HG03025 (cell line): ENCODE data around the gene SYT7.

Source experiments
- ATAC-seq: cut with Tn5 transposase; IDR thresholded peaks from one replicate; pipeline ENCODE4 v1.9.1; 2021; ENCODE audit warnings: mild to moderate bottlenecking, moderate library complexity; ENCODE audit not compliant: unreplicated experiment, low FRiP score

Gene SYT7

GRCh38 chr11:61522881-61523280 is 58.0 kb downstream of the SYT7 start:
- no peak for ATAC-seq

GRCh38 chr11:61518032-61518795 is 62.7 kb downstream of the SYT7 start:
- no peak for ATAC-seq

GRCh38 chr11:61516675-61517572 is 64.0 kb downstream of the SYT7 start:
- ATAC-seq, result no peak

- ATAC-seq, result no peak
Measured at GRCh38 chr11:61516191-61516590, 64.7 kb downstream of the SYT7 start.

- ATAC-seq, result no peak
Measured at GRCh38 chr11:61515686-61516085, 65.2 kb downstream of the SYT7 start.

- ATAC-seq, result no peak
Measured at GRCh38 chr11:61514050-61514917, 66.6 kb downstream of the SYT7 start.

- no peak for ATAC-seq
Measured at GRCh38 chr11:61513143-61513765, 67.6 kb downstream of the SYT7 start.

GRCh38 chr11:61512435-61512834 is 68.4 kb downstream of the SYT7 start:
- no peak for ATAC-seq

GRCh38 chr11:61511383-61511782 is 69.5 kb downstream of the SYT7 start:
- ATAC-seq, result no peak

- no peak for ATAC-seq
Measured at GRCh38 chr11:61510974-61511373, 69.9 kb downstream of the SYT7 start.

- no peak for ATAC-seq
Measured at GRCh38 chr11:61510166-61510919, 70.5 kb downstream of the SYT7 start.

GRCh38 chr11:61509043-61510029 is 71.5 kb downstream of the SYT7 start:
- no peak for ATAC-seq

GRCh38 chr11:61507962-61508861 is 72.7 kb downstream of the SYT7 start, which contains the start of gene LRRC10B:
TSS of gene LRRC10B (plus strand) at chr11:61508749. CDS start at chr11:61508999, 250 bp downstream.
- ATAC-seq, result no peak

- no peak for ATAC-seq
Measured at GRCh38 chr11:61507012-61507768, 73.7 kb downstream of the SYT7 start.

- no peak for ATAC-seq
Measured at GRCh38 chr11:61505640-61506155, 75.2 kb downstream of the SYT7 start.

- ATAC-seq, result no peak
Measured at GRCh38 chr11:61505106-61505505, 75.8 kb downstream of the SYT7 start.
